KG1 (cell line): ENCODE data around the gene FCER2.
"Not testable (repeated sequence)": the region's sequence is repeated elsewhere in the genome, so short reads cannot be mapped to it uniquely, and the experiment has no call there.

Experiments
- DNase-seq: peaks from one replicate; lab custom pipeline; 2025; lab: John Stamatoyannopoulos, UW

FCER2 gene, protein sequence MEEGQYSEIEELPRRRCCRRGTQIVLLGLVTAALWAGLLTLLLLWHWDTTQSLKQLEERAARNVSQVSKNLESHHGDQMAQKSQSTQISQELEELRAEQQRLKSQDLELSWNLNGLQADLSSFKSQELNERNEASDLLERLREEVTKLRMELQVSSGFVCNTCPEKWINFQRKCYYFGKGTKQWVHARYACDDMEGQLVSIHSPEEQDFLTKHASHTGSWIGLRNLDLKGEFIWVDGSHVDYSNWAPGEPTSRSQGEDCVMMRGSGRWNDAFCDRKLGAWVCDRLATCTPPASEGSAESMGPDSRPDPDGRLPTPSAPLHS

DNA sequence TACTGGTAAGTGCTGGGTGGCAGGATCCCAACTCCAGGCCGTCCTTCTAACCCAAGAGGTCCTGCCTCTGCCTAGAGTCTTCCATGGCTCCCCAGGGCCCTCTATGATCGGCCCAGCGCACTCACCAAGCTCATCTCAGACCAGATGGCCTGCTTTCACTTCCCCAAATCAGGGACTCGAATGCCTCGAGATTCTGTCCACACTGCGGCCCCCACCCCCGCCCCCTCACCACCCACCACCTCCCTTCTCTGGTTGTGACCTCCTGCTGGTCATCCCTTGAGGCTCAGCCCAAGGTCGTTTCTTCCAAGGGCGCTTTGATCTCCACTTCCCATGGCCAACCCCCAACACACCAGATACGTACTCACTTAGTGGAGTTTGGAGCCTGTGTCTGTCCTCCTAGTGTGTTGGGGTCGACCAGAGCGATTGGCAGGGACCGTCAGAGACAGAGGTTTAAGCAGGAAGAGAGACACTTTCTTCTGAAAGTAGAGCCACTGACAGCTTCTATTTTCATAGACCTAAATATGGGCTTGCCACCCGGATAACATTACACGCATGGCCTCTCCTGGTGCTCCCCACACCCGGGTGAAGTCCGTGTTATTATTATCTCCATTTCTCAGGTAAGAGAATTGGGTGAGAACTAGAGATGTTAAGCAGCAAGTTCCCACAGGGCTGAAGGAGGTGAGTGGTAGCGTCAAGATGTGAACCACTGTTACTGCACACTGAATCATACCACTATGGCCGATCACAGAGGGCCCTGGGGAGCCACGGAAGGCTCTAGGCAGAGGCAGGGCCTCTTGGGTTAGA, at the start of gene FCER2:
Gene FCER2 (minus strand): TSS at position 478 of the 804 bp plus-strand sequence. CDS start 2,371 bp downstream, outside the sequence.
- DNase-seq, result no peak

- DNase-seq, result no peak
Observed at GRCh38 chr19:7751157-7751783, 49.3 kb upstream of the FCER2 start.

- no peak for DNase-seq
Observed at GRCh38 chr19:7748756-7749155, 46.8 kb upstream of the FCER2 start.

GRCh38 chr19:7748171-7748570, 46.2 kb upstream of the FCER2 start:
- no peak for DNase-seq

- DNase-seq, result no peak
Observed at GRCh38 chr19:7746903-7747884, 45.3 kb upstream of the FCER2 start, which contains the start of gene CD209. CD209 (minus strand) TSS chr19:7747534; CDS start chr19:7747511, 23 bp downstream.

- not testable (repeated sequence) for DNase-seq
Observed at GRCh38 chr19:7746306-7746705, 44.4 kb upstream of the FCER2 start.

DNA sequence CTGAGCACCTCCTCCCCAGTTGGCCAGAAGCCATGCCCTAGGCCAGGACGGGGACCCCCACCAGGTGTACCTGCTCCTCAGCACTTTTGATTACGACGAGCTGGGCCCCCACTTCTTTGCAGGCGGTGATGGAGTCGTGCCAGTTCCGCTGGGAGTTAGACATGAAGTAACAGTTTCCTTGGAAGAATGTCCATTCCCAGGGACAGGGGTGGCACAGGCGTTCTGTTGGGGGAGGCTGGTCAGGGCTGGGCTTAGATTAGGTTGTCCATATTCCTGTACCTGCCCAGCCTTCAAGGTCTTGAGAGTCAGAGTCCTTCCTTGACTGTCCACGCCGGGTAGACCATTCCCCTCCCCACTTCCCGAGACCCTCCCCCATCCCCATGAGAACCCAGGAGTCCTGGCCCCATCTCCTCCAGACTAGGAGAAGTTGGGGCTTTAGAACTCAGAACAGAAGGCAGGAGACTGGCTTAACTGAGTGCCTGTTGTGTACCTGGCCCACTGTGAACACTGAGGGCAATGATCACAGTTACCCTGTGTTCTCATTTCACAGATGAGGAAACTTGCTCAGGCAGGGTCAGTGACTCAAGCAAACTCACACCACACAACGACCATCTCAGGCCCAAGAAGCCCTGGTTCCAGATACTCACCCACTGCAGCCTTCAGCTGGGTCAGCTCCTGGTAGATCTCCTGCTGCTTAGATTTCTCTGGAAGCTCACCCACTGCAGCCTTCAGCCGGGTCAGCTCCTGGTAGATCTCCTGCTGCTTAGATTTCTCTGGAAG, 43.1 kb upstream of the FCER2 start:
- no peak for DNase-seq

DNA sequence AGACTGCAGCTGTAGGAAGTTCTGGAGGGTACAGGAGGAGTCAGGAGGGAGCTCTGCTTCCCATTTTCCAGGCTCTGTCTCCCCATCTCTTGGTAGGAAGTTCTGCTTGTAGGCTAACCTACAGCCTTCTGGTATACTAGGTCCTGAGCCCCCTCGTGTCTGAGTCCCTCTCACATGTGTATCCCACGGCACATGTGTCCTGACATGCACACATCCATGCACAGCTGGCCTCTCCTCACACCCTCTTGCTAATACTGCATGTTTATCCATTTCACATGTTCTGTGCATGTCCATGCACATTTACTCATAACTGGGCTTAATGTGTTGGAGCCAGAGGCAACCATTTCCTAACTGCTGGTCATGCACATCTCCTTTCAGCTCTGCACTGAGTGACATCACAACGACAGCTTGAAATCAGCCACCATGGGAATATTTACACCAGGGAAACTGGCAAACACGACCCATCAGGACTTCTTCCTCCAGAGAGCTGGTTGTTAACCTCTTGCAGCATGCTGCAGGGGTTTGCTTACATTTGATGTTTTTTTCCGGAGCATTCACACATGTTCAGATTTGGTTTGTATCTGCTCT, 42.4 kb upstream of the FCER2 start:
- no peak for DNase-seq

DNA sequence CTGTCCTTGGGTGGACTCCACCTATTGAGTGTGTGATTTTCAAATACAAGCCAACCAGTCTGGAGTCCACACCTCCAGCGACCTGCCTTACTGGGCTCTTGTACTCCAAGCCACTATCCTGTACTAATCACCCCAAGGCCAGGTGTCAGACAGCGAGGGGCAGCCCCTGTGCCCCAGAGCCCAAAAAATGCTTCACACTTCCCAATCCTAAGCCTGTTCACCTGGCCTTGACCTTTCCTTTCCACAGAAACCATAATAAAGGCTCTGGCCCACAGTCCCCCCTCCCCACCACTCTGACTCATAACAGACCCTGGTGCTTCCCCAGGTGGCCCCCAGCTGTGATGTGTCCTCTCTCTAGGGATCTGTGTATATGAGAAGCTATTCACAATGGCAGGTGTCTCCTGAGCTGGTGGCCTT, 41.5 kb upstream of the FCER2 start:
- no peak for DNase-seq

DNA sequence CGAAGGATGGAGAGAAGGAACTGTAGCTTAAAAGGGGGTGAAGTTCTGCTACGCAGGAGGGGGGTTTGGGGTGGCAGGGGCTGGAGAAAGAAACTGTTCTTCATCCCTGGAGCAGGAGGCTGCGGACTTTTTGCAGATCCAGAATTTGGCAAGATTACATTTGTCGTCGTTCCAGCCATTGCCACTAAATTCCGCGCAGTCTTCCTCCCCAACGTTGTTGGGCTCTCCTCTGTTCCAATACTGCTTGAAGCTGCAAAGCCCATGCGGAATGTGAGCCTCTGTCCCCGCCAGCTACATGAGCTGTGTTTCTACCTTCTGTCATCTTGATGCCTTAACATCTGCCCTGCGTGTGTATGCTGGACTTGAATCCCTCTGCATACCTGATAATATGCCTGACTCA, 41.1 kb upstream of the FCER2 start:
- DNase-seq, result no peak

GRCh38 chr19:7742575-7742974, 40.6 kb upstream of the FCER2 start:
- DNase-seq, result no peak

- no peak for DNase-seq
Observed at GRCh38 chr19:7740682-7741054, 38.7 kb upstream of the FCER2 start.

DNA sequence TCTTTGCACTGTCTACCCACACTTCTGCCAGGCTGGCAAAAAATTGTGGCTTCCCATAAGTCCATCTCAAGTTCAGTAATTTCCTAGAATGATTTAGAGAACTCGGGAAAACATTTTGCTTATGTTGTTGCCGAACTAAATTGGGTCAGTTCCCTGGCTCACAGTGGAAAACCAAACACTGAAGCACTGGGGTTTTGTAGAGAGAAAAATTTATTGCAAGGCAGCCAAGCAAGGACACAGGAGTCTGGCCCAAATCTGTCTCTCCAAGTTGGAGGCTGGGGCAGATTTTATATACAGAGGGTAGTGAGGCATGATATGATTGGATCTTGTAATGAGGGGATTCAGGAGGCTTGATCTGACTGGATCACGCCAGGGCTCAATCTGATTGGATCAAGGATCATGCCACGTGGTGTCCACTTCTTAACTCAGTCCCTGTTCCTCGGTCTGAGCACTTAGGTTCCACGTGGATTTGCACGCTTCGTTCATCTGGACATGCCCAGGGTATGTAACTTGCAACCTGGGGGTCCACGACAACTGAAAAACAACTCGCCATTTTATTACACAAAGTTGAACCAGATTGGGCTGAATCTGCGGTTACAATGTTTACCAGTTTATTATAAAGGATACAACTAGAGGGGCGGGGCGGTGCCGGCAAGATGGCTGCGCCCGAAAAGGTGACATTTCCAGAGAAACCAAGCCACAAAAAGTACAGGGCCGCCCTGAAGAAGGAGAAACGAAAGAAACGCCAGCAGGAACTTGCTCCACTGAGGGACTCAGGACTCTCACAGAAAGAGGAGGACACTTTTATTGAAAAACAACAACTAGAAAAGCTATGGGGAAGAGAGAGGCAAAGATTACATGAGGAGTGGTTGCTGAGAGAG, 38.1 kb upstream of the FCER2 start:
- no peak for DNase-seq

- no peak for DNase-seq
Observed at GRCh38 chr19:7739211-7739755, 37.4 kb upstream of the FCER2 start.

DNA sequence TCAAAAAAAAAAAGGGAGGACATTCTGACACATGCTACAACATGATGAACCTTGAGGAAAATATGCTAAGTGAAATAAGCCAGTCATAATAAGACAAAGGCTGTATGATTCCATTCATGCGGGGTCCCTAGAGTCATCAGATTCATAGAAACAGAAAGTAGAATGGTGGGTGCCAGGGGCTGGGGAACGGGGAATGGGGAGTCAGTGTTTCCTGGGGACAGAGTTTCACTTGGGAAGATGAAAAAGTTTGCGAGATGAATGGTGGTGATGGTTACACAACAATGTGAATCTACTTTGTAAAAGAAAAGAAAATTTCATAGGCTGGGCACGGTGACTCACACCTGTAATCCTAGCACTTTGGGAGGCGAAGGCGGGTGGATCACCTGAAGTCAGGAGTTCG, 36.1 kb upstream of the FCER2 start:
- DNase-seq, result no peak

DNA sequence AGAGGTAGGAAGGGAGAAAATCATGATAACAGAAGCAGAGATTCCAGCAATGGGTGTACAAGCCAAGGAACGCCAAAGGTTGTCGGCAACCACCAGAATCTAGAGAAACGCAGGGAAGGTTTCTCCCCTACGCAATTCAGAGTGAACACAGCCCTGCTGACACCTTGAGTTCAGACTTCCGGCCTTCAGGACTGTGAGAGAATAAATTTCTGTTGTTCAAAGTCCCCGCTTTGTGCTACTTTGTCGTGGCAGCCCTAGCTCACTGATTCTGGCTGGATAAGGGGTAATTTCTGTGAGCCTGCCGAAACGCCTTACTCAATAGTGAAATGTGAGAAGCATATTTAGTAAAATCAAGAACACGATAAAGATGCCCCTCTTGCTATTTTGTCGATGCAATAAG, 35.3 kb upstream of the FCER2 start:
- no peak for DNase-seq

GRCh38 chr19:7736148-7736547, 34.2 kb upstream of the FCER2 start:
- DNase-seq, result no peak

GRCh38 chr19:7734220-7735203, 32.6 kb upstream of the FCER2 start:
- DNase-seq, result no peak
